ENCODE measurements around the gene COX6B2. TPM values are rescaled to one million over a fixed set of nuclear protein-coding genes. Genes with fewer than 3 reads are reported as not detected.
"Not testable (repeated sequence)": the region's sequence is repeated elsewhere in the genome, so short reads cannot be mapped to it uniquely, and the experiment has no call there.

Gene COX6B2
- total RNA-seq, 2 experiments from 2014 or later, result not detected

DNA sequence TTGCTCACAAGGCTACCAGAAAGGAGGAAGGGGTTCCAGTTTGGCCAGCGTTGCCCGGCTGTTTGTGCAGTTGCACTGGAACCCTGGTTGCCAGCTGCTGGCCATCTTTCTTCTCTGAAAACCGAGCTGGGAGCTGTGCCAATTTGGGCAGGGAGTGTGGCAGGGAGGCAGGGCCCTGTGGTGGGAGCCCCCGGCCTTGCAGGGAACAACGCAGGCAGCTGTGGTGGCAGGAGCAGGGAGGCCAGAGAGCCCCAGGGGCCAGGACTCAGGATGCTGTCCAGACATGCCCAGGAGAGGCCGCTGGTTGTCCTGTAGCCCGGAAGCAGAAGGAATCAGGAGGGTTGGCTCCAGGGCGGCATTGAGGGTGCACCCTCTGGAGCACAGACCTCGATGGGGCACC is 10.1 kb downstream of the COX6B2 start:
- no peaks in the 10 kb centered on the region for H3K9me3 Mint-ChIP-seq
- H3K4me3 Mint-ChIP-seq, result no peak overlapping the region
- H3K27ac Mint-ChIP-seq, result no peak overlapping the region

DNA sequence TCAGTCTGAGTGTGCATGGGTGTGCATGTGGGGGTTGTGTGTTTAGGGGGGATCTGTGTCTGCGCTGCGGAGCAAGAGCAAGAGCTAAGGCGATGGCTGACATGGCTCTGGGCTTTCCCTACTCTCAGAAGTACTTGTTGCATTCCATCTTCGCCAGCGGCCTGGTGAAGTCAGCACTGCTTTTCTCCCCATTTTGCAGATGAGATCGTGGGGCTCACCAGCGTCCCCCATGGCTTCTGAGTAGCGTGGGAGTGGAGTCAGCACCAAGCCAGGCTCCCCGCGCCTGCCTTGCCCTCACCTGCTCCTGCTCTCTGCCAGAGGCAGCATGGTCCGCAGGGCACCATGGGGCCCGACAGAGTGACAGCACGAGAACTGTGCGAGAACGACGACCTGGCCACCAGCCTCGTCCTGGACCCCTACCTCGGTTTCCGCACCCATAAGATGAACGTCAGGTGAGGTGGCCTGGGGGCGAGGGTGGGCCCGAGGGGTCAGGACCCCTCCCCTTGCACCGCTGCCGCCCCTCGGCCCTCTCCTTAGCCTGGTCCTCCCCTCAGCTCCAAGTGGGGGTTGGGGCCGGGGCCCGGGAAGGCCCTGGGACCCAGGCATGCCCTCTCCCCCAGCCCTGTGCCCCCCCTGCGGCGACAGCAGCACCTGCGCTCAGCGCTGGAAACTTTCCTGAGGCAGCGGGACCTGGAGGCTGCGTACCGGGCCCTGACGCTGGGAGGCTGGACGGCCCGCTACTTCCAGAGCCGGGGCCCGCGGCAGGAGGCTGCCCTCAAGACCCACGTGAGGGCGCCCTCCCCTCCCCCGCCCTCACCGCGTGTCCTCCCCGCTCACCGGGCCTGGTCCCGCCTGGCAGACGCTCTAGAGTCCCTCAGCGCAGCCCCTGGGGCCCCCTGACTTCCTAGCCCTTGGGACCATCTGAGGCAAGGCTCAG is 12.7 kb downstream of the COX6B2 start:
- DNase-seq, result no peak
- H3K9me3 Mint-ChIP-seq, result no peaks in the 10 kb centered on the region
- peaks cover 12% of the 10 kb centered on the region for H3K4me1 Mint-ChIP-seq
- H3K27ac Mint-ChIP-seq, result no peak overlapping the region
- H3K4me3 Mint-ChIP-seq, result peak overlapping the region; percentile 75
- H3K27me3 Mint-ChIP-seq, result peaks cover 3% of the 10 kb centered on the region
- H3K36me3 Mint-ChIP-seq, result peaks cover 6% of the 10 kb centered on the region

More for the DNA sequence above, 10.1 kb downstream of the COX6B2 start:
- no peak for DNase-seq
- Mint-ChIP-seq H3K36me3 (peaks cover 6% of the 10 kb centered on the region), H3K4me1 (peaks cover 5% of the 10 kb centered on the region), H3K27me3 (peaks cover 3% of the 10 kb centered on the region)

DNA sequence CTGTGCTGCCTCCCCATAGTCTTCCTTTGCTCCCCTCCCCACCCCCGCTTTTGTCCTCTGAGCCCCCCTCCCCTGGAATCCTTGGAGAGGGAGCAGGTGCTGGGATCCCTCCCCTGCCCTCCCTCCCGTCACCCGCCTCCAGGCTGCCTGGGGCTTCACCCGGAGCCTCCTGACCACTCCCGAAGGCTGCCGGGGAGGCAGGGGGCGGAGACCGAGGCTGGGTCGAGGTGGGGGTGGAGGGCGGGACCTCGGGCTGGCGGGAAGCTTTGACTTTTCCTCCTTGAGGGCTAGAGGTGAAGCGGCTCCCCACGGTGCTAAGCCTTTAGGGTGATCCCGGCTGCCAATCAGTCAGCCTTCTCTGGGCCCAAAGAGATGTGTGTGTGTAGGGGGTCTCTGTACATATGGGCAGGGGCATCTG is 13.3 kb downstream of the COX6B2 start:
- Mint-ChIP-seq H3K27ac (peak overlapping the region; percentile 88), H3K9me3 (no peaks in the 10 kb centered on the region), H3K27me3 (peaks cover 3% of the 10 kb centered on the region), H3K36me3 (peaks cover 6% of the 10 kb centered on the region), H3K4me1 (peaks cover 12% of the 10 kb centered on the region), H3K4me3 (peak overlapping the region; percentile 89)
- peak; percentile 76 for DNase-seq

DNA sequence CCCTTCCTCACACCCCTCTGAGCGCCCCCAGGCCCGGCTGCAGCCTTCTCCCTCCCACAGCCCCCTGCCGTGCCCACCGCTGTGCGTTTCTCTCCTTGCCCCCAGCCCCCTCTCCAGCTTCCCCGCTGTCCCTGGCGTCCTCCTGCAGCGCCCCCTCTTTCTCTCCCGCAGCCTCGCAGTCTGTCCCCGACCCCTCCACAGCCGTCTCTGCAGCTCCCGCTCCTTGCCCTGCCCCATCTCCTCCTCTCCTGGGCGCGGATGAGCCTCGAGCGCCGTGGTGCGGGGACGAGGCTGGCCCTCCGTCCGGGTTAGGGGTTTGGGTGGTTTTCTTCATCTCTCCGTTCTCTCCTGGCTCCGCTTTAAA is 13.8 kb downstream of the COX6B2 start:
- peak overlapping the region; percentile 89 for H3K4me3 Mint-ChIP-seq
- peaks cover 6% of the 10 kb centered on the region for H3K36me3 Mint-ChIP-seq
- H3K27me3 Mint-ChIP-seq, result peaks cover 3% of the 10 kb centered on the region
- H3K9me3 Mint-ChIP-seq, result no peaks in the 10 kb centered on the region
- peaks cover 12% of the 10 kb centered on the region for H3K4me1 Mint-ChIP-seq
- H3K27ac Mint-ChIP-seq, result peak overlapping the region; percentile 88
- DNase-seq, result peak; percentile 40

DNA sequence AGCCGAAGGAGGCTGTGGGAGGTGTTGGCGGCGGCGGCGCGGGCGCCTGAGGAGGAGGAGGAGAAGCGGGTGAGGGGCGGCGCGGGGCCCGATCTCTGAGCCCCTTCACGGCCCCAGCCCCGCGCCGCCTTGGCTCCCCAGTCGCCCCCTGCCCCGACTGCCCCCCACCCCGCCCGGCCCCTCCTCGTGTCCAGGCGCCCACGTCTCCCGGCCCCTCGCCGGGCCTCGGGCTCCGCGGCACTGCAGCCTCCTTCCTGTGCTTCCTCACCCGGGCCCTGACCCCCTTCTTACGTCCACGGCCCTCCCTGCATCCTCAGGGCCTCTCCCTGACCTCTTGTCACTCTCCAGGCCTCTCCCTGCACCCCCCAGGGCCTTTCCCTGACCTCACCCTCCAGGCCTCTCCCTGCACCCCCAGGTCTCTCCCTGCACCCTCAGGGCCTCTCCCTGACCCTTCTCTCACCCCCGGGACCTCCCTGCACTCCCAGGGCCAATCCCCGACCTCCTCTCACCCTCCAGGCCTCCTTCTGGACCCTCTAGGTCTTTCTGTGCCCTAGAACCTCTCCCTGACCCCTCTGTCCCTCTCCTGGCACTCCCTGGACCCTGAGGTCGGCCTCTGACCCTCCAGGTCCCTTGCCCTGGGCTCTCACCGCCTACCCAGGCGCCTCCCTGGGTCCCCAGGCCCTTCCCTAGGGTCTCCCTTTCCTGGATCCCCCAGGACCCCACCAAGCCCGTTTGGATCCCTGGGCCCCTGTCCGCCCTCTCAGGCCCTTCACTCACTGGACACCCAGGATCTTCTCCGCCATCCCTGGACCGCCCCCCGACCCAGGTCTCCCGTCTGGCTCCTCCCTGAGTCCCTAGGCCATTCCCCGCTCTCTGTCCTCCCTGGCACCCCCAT is 14.4 kb downstream of the COX6B2 start:
- H3K4me1 Mint-ChIP-seq, result peaks cover 12% of the 10 kb centered on the region

DNA sequence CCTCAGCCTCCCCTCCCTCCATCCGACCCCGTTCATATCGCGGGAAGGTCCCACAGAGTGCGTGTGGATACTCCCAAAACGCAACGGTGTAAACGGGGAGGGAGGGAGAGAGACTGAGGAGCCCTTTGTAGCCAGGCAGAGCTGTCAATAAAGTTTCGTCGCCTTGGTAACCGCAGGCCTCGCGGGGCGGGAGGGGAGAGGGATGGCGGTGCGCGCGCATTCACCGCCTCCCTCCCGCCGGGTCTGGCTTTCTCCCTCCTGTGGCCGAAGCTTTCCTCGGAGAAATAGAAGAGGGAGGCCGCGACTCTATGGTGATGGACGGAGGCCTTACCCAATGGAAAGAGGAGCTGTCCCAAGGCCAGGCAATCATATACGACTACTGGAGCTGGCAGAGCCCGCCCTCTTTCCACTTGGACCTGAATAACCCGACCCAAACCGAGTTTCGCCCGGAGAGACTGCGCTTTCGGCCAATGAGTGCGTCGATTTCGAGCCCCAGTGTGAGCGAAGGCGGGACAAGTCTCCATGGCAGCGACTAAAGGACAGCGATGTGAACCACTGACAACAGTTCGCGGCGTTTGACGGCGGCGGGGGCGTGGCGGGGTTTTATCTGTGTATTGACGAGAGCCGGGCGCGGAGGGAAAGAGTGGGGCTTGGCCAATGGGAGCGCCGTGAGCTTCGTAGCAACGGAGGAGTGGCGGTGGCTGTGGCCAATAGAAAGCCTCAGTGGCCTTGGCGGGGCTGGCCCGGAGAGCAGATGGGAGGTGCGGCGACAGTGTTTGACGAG is 15.2 kb downstream of the COX6B2 start, which contains the start of gene KMT5C:
Gene KMT5C (plus strand): TSS at position 772 of the 784 bp plus-strand sequence. CDS start 2,061 bp downstream, outside the sequence.
- peak; percentile 100 for DNase-seq
- H3K4me3 Mint-ChIP-seq, result peak within 1 kb of the TSS; percentile 89
- peak within 1 kb of the TSS; percentile 90 for H3K27ac Mint-ChIP-seq
- H3K4me1 Mint-ChIP-seq, result peaks cover 12% of the 10 kb centered on the region
- no peaks in the 10 kb centered on the region for H3K9me3 Mint-ChIP-seq
- peaks cover 4% of the 10 kb centered on the region for H3K27me3 Mint-ChIP-seq
- H3K36me3 Mint-ChIP-seq, result peaks cover 6% of the 10 kb centered on the region

More for the DNA sequence above, 14.4 kb downstream of the COX6B2 start:
- Mint-ChIP-seq H3K9me3 (no peaks in the 10 kb centered on the region), H3K4me3 (peak overlapping the region; percentile 89), H3K27ac (peak overlapping the region; percentile 90), H3K27me3 (peaks cover 3% of the 10 kb centered on the region), H3K36me3 (peaks cover 6% of the 10 kb centered on the region)
- DNase-seq, result no peak

DNA sequence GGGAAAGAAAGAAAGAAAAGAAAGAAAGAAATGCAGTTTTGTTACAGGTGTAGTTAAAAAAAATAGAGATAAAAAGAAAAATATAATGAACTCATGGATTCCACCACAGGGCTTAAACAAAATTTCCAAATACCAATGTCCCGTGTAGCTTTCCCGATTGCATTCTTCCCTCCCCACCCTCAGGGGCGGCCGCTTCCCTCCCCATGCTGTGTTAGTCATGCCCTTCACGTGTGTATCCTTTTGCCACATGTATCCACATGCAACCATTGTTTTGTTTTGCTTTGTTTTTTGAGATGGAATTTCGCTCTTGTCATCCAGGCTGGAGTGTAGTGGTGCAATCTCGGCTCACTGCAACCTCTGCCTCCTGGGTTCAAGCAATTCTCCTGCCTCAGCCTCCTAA is 18.4 kb downstream of the COX6B2 start:
- Mint-ChIP-seq H3K4me1 (peaks cover 7% of the 10 kb centered on the region), H3K27me3 (peaks cover 16% of the 10 kb centered on the region), H3K36me3 (no peaks in the 10 kb centered on the region), H3K27ac (no peak overlapping the region), H3K9me3 (no peaks in the 10 kb centered on the region), H3K4me3 (no peak overlapping the region)
- DNase-seq, result no peak

DNA sequence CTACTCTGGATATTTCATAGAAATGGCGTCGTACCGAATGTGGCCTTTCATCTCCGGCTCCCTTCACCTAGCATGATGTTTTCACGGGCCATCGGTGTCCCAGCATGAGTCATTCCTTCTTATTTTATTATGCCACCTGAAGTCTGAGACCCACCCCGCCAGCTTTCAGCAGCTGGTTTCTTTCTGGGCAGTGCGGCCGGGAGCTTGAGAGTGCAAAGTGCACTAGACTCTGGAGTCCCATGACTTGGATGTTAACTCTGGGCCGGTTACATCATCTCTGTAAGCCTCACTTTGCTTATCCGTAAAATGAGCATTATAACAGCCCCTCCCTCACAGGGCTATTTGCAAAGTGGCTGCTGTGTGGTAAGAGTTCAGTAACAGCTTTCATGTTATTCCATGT is 20.6 kb downstream of the COX6B2 start:
- Mint-ChIP-seq H3K27ac (no peak overlapping the region), H3K9me3 (no peaks in the 10 kb centered on the region), H3K36me3 (no peaks in the 10 kb centered on the region), H3K27me3 (peaks cover 20% of the 10 kb centered on the region), H3K4me1 (peaks cover 5% of the 10 kb centered on the region), H3K4me3 (no peak overlapping the region)
- no peak for DNase-seq

DNA sequence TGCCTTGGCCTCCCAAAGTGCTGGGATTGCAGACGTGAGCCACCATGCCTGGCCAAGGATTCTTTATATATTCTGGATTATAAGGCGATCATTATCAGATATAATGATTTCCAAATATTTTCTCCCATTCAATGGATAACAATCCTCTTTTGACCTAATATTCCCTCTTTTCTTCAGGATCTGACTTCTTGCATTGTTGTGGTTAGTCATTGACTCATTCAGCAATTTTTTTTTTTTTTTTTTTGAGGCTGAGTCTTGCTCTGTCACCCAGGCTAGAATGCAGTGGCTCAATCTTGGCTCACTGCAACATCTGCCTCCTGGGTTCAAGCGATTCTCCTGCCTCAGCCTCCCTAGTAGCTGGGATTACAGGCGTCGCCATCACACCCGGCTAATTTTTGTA is 24.7 kb downstream of the COX6B2 start:
- H3K27me3 Mint-ChIP-seq, result peaks cover 23% of the 10 kb centered on the region
- H3K36me3 Mint-ChIP-seq, H3K9me3 Mint-ChIP-seq, H3K4me3 Mint-ChIP-seq, H3K4me1 Mint-ChIP-seq, H3K27ac Mint-ChIP-seq, DNase-seq: not testable (repeated sequence)

DNA sequence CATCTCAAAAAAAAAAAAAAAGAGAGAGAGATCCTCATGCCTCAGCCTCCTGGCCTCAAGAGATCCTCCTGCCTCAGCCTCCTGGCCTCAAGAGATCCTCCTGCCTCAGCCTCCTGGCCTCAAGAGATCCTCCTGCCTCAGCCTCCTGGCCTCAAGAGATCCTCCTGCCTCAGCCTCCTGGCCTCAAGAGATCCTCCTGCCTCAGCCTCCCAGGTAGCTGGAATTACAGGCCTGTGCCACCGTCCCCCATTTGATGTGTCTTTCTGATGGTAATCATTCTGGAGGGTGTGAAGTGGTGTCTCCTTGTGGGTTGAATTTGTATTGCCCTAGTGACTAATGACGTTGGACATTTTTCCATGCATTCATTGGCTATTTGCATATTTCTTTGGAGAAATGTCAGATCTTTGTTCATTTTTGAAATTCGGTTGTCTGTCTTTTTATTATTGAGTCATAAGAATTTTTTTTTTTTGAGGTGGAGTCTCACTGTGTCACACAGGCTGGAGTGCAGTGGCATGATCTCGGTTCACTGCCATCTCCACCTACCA is 25.7 kb downstream of the COX6B2 start:
- not testable (repeated sequence) for H3K36me3 Mint-ChIP-seq, H3K9me3 Mint-ChIP-seq, H3K4me3 Mint-ChIP-seq, H3K27ac Mint-ChIP-seq, DNase-seq, H3K4me1 Mint-ChIP-seq
- peaks cover 18% of the 10 kb centered on the region for H3K27me3 Mint-ChIP-seq

DNA sequence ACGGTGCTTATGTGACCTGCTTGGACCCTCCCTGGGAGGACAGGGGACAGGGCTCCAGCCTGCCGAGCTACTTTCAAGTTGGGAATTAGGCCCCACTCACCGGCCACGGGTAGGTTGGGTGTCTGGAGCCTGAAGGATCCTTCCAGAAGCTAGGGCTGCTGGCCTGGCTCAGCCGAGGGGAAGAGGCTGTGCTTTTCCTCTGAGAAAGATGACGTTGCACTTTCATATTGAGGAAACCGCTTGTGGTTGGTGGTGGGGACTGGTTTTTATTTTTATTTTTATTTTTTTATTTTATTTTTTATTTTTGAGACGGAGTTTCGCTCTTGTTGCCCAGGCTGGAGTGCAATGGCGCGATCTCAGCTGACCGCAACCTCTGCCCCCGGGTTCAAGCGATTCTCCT is 29.3 kb downstream of the COX6B2 start, which contains the start of gene TMEM150B:
Gene TMEM150B (minus strand): TSS at position 170 of the 400 bp plus-strand sequence. CDS start 4,305 bp downstream, outside the sequence.
- Mint-ChIP-seq H3K4me3 (peak within 1 kb of the TSS; percentile 10), H3K27me3 (peaks cover 18% of the 10 kb centered on the region), H3K9me3 (no peaks in the 10 kb centered on the region), H3K4me1 (no peaks in the 10 kb centered on the region), H3K36me3 (no peaks in the 10 kb centered on the region), H3K27ac (no peak within 1 kb of the TSS)
- DNase-seq, result no peak

DNA sequence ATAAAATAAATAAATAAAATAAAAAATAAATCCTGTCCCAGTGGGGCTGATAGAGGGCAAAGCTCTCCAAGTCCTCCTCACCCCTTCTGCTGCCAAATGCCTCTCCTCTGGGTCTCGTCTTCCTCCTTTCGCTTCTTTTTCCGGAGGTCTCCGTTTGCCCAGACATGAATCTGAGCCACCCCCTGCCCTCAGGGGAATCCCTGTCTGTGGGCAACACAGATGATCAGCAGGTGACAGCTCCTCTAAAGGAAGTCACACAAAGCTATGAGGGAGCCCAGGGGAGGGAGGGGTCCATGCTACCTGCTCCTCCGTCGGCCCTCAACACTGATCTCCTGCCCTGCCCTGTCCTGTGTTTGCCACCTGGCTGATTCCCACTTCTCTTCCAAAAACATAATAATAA is 29.9 kb downstream of the COX6B2 start:
- H3K27me3 Mint-ChIP-seq, result peaks cover 14% of the 10 kb centered on the region
- DNase-seq, result no peak
- no peaks in the 10 kb centered on the region for H3K9me3 Mint-ChIP-seq
- no peak overlapping the region for H3K27ac Mint-ChIP-seq
- no peak overlapping the region for H3K4me3 Mint-ChIP-seq
- H3K36me3 Mint-ChIP-seq, result no peaks in the 10 kb centered on the region
- H3K4me1 Mint-ChIP-seq, result no peaks in the 10 kb centered on the region

DNA sequence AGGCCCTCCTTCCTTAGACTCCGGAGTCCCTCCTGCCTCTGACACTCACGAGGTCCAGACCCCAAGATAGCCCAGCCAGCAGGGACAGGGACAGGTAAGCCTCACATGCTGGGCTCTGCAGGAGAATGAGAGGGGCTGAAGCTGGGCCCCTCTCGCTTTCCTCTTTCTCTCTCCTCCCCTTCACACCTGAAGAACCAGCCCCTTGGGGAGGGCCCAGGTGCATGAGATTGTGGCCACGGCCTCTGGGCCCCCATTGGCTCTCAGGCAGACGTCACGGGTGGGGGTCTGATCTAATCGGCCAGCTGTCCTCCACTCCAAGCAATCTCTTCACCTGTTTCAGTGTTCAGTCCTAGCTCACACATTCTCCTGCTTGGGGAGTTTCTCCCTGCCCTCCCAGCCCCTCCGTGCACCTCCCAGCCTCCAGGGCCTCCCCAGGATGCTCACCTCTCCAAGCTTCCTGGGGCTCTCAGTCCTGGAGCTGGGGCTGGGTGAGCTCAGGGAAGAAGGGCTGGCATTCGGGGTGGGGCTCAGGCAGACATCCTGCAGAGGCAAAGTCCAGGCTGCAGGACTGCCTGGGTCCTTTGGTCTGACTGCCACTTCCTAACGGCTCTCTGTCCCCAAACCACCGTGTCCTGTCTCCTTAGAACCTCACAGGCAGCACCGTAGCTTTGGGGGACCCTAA is 32.2 kb downstream of the COX6B2 start:
- no peaks in the 10 kb centered on the region for H3K4me1 Mint-ChIP-seq
- no peak overlapping the region for H3K4me3 Mint-ChIP-seq
- H3K27me3 Mint-ChIP-seq, result peaks cover 14% of the 10 kb centered on the region
- no peaks in the 10 kb centered on the region for H3K9me3 Mint-ChIP-seq
- DNase-seq, result no peak
- H3K27ac Mint-ChIP-seq, result no peak overlapping the region
- no peaks in the 10 kb centered on the region for H3K36me3 Mint-ChIP-seq
